Measurements from ENCODE around the gene GART.
A peak's percentile ranks its signal among the peaks of the same experiment; 100 is the strongest.
"Not testable (repeated sequence)": the region's sequence is repeated elsewhere in the genome, so short reads cannot be mapped to it uniquely, and the experiment has no call there.

Gene GART

DNA sequence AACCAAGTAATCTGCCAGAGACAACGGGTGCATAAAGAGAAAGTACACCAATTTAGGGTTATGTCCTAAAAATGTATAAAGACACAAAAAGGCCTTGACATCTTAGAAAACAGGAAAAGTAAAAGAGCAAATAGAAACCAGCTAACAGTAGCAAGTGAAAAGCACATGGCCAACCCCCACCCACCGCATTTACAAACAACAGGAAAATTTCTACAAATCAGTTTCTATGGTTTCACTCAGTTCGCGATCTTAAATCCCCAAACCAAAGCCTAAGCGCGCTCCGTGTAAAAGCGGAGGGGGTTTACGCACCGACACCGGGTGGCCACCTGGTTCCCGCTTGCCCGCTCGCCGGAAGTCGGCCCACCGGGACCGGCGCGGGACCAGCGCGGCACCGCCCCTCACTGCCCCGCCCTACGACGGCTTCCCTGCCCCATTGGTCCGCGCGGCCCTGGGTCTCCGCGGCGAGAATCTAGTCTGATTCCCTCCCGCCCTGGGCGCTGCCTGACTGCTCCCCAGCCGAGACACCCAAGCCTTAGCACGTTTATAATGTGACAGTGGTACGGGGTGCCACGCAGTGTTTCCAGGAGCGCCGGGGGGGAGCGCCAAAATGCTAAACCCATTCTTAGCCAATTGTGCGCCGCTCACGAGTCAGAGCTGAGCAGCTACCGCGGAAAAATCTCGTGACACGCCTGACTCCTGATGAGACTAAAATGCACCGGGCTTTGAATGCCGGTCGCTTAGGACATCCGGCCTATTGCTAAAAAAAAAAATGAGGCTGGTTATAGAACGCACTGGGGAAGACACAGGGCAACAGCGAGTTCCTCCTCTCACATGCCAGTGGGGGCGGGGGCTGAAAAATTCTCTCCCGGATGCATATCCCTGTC lies at the start of gene GART:
GART (minus strand) TSS at position 362 of the 884 bp plus-strand sequence. CDS start 2,802 bp downstream, outside the sequence.
- DNase-seq (ENCODE audit: low read depth in 2 of 2) = peak; percentile 62 to 64

DNA sequence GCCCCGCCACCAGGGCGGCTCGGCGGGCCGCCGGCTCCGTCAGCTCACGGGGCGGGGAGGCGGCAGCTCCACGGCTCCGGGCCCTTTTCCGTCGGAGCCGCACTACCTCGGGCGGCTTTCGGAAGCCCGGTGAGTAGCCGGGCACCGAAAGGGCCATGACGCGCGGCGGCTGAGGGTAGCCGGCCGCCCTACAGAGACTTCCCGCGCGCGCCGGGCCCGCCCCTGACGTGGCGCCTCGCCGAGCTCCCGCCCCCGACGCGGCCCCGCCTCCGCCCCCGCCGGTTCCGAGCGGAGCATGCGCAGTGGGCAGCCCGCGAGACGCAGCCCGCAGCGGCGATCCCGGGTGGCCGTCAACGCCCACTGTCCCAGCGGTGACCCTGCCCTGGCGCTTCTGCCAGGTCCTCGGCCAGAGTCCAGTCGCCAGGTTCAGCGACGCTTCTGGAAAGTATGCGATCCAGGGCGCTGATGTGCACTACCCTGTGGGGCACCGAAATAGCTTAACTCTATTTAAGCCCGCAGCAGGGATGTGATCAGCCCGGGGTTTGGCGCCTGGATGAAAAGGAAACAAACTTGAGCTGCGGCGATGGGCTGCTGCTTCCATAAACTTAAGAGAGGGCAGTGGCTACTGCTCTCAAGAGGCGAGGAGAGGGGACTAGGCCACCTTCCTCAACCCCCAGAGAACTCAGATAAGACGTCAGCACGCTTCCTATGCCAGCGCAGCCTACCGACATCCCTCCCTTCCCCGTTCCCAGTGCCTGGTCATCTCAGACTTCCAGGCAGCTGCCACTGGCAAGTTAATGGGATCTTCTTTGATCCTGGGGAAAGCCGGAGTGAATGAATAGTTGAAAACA lies 46.8 kb upstream of the GART start, which contains the start of gene DONSON:
DONSON (minus strand) TSS at position 200 of the 851 bp plus-strand sequence; CDS start at position 157, 43 bp downstream.
- peak; percentile 75 to 79 for DNase-seq (ENCODE audit: low read depth in 2 of 2)

DNA sequence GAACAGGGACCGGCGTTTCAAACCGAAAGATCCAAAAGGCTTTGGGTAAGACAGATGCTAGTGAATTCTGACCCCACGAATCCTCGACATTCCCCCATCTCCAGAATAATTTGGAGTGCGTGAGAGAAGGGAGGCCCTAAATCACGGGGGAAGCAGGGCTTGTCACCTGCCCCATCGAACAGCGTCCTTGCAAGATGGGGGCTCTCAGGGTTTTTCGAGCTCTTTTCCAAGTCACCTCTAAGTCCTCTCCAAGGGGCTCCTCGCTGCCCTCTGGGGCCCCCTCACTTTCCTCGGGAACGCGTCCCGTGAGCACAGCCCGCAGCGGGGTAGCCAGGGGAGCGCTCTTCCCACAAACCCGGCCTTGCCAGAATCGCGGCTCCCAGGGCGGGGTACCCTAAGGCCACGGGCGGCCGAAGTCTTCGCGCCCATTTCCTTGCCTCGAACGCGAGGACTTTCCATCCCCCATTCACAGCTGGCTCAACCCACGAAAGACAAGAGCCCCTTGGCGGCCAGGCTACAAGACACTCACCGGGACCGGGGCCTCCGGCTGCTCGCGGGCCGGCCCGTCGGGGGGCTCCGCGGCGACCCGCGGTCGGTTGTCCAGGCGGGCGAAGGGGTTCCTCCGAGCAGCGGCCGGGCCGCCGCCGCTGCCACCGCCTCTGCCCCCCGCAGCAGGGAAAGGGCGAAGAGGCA lies 46.0 kb upstream of the GART start:
- no peak for DNase-seq (ENCODE audit: low read depth in 2 of 2)

- DNase-seq (ENCODE audit: low read depth in 2 of 2) = no peak
These were observed 45.0 kb upstream of the GART start for GRCh38 chr21:33586927-33587326.

DNA sequence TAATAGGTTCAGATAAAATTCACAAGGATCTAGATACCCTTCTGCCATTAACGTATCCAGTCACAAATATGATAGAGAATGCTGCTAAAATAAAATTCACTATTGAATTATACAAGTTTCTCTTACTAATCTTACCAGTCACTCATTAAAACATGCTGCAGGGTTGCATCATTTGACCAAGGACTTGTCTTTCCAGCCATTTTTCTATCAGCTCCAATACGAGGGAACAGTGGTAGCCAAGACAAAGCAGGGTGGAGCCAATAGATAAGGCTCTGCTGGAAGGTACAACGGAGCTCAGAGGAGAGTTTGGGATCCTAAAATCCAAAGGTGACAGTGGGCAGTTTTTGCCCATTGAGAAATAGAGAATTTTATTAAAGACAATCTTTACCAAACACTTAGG lies 42.5 kb upstream of the GART start:
- no peak for DNase-seq (ENCODE audit: low read depth in 2 of 2)

DNA sequence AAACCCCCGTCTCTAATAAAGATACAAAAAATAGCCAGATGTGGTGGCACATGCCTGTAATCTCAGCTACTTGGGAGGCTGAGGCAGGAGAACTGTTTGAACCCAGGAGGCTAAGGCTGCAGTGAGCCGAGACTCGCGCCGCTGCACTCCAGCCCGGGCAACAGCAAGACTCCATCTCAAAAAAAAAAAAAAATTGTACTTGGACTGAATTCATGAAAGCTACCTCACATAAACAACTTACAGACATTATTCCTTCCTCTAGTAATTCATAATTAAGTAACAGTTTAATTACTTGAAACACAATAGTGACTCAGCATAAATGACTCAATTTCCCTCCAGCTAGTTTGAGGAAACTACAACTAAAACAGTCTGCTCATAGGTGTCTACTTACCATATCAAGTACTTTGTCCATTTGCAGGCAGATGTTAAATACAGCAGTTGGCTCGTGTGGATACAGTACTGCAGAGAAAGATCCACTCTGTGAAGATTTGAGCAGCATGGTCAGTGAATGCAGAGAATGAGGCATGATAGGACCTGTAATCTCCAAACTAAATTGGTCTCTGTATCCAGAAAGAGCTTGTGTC lies 37.1 kb upstream of the GART start:
- no peak for DNase-seq (ENCODE audit: low read depth in 2 of 2)

- no peak for DNase-seq (ENCODE audit: low read depth in 2 of 2)
These were observed 36.3 kb upstream of the GART start for GRCh38 chr21:33578214-33578613.

GRCh38 chr21:33576741-33577141 lies 34.8 kb upstream of the GART start:
- DNase-seq (ENCODE audit: low read depth in 2 of 2) = not testable (repeated sequence)

DNA sequence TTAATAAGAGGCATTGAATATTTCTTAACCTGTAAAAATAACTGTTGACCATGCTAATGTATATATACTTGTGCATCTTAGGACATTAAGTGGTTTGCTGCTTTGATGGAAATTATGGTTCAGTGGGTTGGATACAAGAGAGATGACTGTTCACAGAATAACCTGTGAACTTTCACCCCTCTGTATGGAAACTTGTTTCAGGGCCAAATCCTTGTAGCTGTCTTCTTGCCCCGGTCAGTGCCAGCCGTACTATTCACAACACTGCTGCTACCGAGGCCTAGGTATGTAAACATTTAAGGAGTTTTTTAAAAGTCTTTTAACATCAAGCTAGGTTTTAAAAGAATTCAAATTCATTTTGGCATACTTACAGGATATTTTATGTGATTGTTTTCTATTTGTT lies 30.4 kb upstream of the GART start:
- DNase-seq (ENCODE audit: low read depth in 2 of 2) = no peak

- DNase-seq (ENCODE audit: low read depth in 2 of 2) = no peak
These were observed 28.1 kb upstream of the GART start for GRCh38 chr21:33569991-33570390.

GRCh38 chr21:33568448-33568847 lies 26.5 kb upstream of the GART start:
- DNase-seq (ENCODE audit: low read depth in 2 of 2) = no peak

DNA sequence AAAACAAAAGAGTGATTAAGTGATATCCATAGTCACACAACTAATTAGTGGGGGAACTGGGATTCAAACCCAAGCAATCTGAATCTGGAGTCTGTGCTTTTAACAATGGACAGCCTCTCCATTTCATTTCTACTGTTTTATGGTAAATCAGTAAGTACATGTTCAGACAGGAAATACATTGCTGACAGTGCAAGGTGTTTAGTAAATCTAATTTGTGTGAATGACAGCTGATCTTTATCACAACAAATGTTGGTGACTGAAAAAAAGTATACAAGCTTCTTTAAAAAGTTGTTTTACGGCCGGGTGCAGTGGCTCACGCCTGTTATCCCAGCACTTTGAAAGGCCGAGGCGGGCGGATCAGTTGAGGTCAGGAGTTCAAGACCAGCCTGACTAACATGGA lies 26.0 kb upstream of the GART start:
- DNase-seq (ENCODE audit: low read depth in 2 of 2) = no peak

DNA sequence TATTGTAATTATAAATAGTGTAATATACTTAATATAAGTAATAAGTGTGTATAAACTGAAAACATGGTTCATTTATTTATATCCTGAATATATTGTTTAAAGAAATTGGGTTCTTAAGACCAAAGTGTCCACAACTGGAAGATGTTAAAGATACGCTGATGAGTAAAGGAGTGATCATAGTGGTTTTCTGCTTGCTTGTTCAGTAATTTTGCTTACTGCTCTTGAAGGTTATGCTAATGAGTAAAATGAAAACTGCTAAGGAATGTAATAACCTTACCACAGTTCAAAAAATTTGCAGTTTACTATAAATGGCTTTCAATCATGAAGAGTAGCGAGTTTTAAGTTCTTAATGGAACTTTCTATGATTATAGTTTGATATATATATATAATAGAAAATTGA lies 24.6 kb upstream of the GART start:
- no peak for DNase-seq (ENCODE audit: low read depth in 2 of 2)

DNA sequence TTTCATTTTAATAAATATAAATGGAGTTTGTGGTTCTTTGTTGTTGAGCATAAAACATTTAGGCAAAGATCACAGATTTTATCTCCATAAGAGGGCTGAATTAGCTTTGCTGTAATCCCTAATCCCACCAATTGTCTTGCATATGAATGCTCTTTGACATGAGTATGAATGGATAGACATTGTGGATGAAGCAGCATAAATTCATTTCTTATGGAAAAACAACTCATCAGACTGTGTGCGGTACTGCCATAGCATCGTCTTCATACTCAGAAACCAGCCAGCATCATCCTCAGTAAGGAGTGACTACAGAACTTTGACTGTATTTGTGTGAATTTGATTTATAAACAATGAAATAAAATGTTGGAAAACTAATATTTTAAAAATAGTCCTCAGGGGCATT lies 20.5 kb upstream of the GART start:
- DNase-seq (ENCODE audit: low read depth in 2 of 2) = no peak

- no peak for DNase-seq (ENCODE audit: low read depth in 2 of 2)
These were observed 19.5 kb upstream of the GART start for GRCh38 chr21:33561373-33561772.

DNA sequence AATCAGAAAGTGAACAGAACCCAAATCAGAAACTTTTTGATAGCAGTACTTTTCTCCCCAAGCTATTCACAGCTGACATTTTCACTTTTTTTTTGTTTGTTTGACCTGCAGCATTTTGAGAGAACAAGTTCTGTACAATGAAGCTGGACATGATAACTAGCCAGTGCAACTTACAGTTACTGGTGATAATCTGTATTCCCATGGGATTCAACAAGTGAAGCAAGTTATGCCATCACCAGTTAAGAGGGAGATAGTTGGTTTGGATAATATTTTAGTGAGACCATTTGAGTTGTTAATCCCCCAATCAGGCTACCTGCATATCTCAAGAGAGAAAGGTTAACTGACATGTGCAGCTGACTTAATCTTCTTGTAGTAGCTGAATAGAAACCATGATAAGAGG lies 19.0 kb upstream of the GART start:
- DNase-seq (ENCODE audit: low read depth in 2 of 2) = no peak

GRCh38 chr21:33559813-33560212 lies 17.9 kb upstream of the GART start:
- DNase-seq (ENCODE audit: low read depth in 2 of 2) = no peak

GRCh38 chr21:33558777-33559421 lies 17.0 kb upstream of the GART start:
- DNase-seq (ENCODE audit: low read depth in 2 of 2) = no peak

- DNase-seq (ENCODE audit: low read depth in 2 of 2) = no peak
These were observed 15.5 kb upstream of the GART start for GRCh38 chr21:33557447-33557846.

DNA sequence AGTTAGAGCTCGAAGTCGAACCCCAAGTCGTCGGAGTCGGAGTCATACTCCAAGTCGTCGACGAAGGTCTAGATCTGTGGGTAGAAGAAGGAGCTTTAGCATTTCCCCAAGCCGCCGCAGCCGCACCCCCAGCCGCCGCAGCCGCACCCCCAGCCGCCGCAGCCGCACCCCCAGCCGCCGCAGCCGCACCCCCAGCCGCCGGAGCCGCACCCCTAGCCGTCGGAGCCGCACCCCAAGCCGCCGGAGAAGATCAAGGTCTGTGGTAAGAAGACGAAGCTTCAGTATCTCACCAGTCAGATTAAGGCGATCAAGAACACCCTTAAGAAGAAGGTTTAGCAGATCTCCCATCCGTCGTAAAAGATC lies 13.0 kb upstream of the GART start:
- no peak for DNase-seq (ENCODE audit: low read depth in 2 of 2)
